K562 (cell line): Measurements from ENCODE around the gene PARD3B. TPM values are rescaled to one million over a fixed set of nuclear protein-coding genes. Genes with fewer than 3 reads are reported as not detected.

ENCODE experiments used
- ATAC-seq: fragments of 200-7000 bp; cut with Tn5 transposase; 3 replicates; pipeline ENCODE4 v1.9.1; 2020; ENCODE audit warnings: moderate library complexity
- BruUV-seq: library from RNA; stranded (reverse); fragments of 400-500 nt; replicated peaks from 2 replicates; lab custom pipeline; 2021; lab: Mats Ljungman, UMichigan
- CTCF ChIA-PET: fragments of 300-600 bp; formaldehyde crosslinking; extraction: SDS; loops from one replicate; lab custom pipeline; 2021; ENCODE audit warnings: low intra/inter-chr PET ratio; lab: Yijun Ruan, JAX
- POLR2A ChIA-PET: fragments of 300-600, 350-650 bp; sonication (Branson Sonifier 250); formaldehyde crosslinking; extraction: SDS; loops from one replicate; lab custom pipeline; 2021; ENCODE audit warnings: antibody characterized with exemption, inconsistent platforms; lab: Yijun Ruan, JAX
- DNase-seq, 4 experiments: peaks; one replicate each; pipeline versions ENCODE4 v3.0.0 to v3.0.0-alpha.2; 2011 to 2018; ENCODE audit warnings: low spot score in 3 of 4, mixed read lengths in 3 of 4; ENCODE audit errors: extremely low read depth in 1 of 4
- FAIRE-seq: peaks from 2 replicates; lab custom pipeline; 2011; peaks lifted over from hg19 to GRCh38; lab: Jason Lieb, UNC
- H2AFZ ChIP-seq: 2 replicates; pipeline ENCODE4 v1.6.0; 2011; ENCODE audit warnings: low read depth, low read length, control low read depth, inconsistent platforms
- H3K27ac ChIP-seq: fragments of 200-600 bp; 3 replicates; pipeline ENCODE4 v1.8.0; 2011; ENCODE audit warnings: low read depth, mild to moderate bottlenecking, control low read depth, inconsistent platforms, low read length, moderate library complexity, mixed read lengths; ENCODE audit errors: extremely low read depth
- H3K27me3 ChIP-seq, 2 experiments: fragments of 300-600 bp in 1 of 2; 2 replicates in 1 of 2; 3 replicates in 1 of 2; pipeline versions ENCODE4 v1.6.0 to v1.8.0; 2011; ENCODE audit warnings: inconsistent platforms in 2 of 2, low read length in 2 of 2, mild to moderate bottlenecking in 1 of 2, mixed read lengths in 1 of 2, moderate library complexity in 1 of 2; ENCODE audit not compliant: control insufficient read depth in 2 of 2, insufficient read depth in 2 of 2
- H3K36me3 ChIP-seq: fragments of 300-600 bp; 3 replicates; pipeline ENCODE4 v1.8.0; 2011; ENCODE audit warnings: mild to moderate bottlenecking, low read length, inconsistent platforms; ENCODE audit not compliant: control insufficient read depth, insufficient read depth
- H3K4me1 ChIP-seq, 2 experiments: fragments of 200-600 bp in 1 of 2; replicated peaks in 1 of 2; 2 replicates in 1 of 2; 3 replicates in 1 of 2; pipeline versions ENCODE4 v1.5.1 to v1.8.0; 2011; ENCODE audit warnings: inconsistent platforms in 2 of 2, low read length in 2 of 2, mild to moderate bottlenecking in 1 of 2, mixed read lengths in 1 of 2, moderate library complexity in 1 of 2; ENCODE audit not compliant: control insufficient read depth in 2 of 2, insufficient read depth in 2 of 2
- H3K4me2 ChIP-seq: 2 replicates; pipeline ENCODE4 v1.6.1; 2011; ENCODE audit warnings: low read length, control low read depth, inconsistent platforms, mixed read lengths; ENCODE audit not compliant: insufficient read depth
- H3K4me3 ChIP-seq: fragments of 200-600 bp; sonication (generic), shearing (Covaris generic); 2 replicates; pipeline ENCODE4 v1.5.1; 2016; ENCODE audit warnings: control low read depth, inconsistent platforms
- H3K79me2 ChIP-seq: fragments of 200-600 bp; 3 replicates; pipeline ENCODE4 v1.8.0; 2011; ENCODE audit warnings: low read length, inconsistent platforms; ENCODE audit not compliant: control insufficient read depth, insufficient read depth
- H3K9ac ChIP-seq, 2 experiments: 2 replicates each; pipeline versions ENCODE4 v1.6.0 to v1.6.1; 2011; ENCODE audit warnings: low read depth in 2 of 2, low read length in 2 of 2, control low read depth in 1 of 2, inconsistent platforms in 1 of 2, mild to moderate bottlenecking in 1 of 2, mixed read lengths in 1 of 2; ENCODE audit not compliant: insufficient read depth in 1 of 2
- H3K9me1 ChIP-seq: one replicate; pipeline ENCODE4 v1.6.0; 2011; ENCODE audit warnings: inconsistent platforms, mild to moderate bottlenecking, low read length, moderate library complexity; ENCODE audit not compliant: control insufficient read depth, insufficient read depth
- H3K9me3 ChIP-seq: replicated peaks from 2 replicates; pipeline ENCODE4 v1.5.1; 2011; ENCODE audit warnings: low read depth, low read length, inconsistent platforms; ENCODE audit not compliant: control insufficient read depth, insufficient read depth
- H4K20me1 ChIP-seq: replicated peaks from 2 replicates; pipeline ENCODE4 v1.6.1; 2011; ENCODE audit warnings: low read length, inconsistent platforms, mixed read lengths; ENCODE audit not compliant: control insufficient read depth, insufficient read depth
- ATF3 ChIP-seq, 2 experiments: fragments of 450-650 bp in 1 of 2; sonication (generic) in 1 of 2; formaldehyde crosslinking in 1 of 2; IDR thresholded peaks in 1 of 2; conservative IDR thresholded peaks in 1 of 2; 2 replicates each; pipeline versions ENCODE4 v1.6.1 to v1.8.1; 2016 to 2023; ENCODE audit warnings: mild to moderate bottlenecking in 2 of 2, moderate library complexity in 2 of 2, inconsistent platforms in 1 of 2, missing genetic modification reagents in 1 of 2
- BMI1 ChIP-seq: fragments of 150-350 bp; IDR thresholded peaks from 2 replicates; pipeline ENCODE4 v1.6.1; 2014; ENCODE audit warnings: low read length
- CHAMP1 ChIP-seq: fragments of 450-650 bp; IDR thresholded peaks from 2 replicates; pipeline ENCODE4 v1.6.1; 2016; ENCODE audit warnings: mild to moderate bottlenecking
- E2F3 ChIP-seq: fragments of 250-450 bp; sonication (Bioruptor Pico); IDR thresholded peaks from 2 replicates; pipeline ENCODE4 v1.4.0; 2020; ENCODE audit warnings: mild to moderate bottlenecking
- HDGF ChIP-seq: fragments of 450-650 bp; IDR thresholded peaks from 2 replicates; pipeline ENCODE4 v1.6.1; 2016
- HLTF ChIP-seq: fragments of 450-650 bp; IDR thresholded peaks from 2 replicates; pipeline ENCODE4 v1.6.1; 2016
- HNRNPK ChIP-seq: fragments of 200-400 bp; formaldehyde crosslinking; IDR thresholded peaks from one replicate; pipeline ENCODE4 v1.6.1; 2018; ENCODE audit warnings: mild to moderate bottlenecking, low read depth, low read length; ENCODE audit not compliant: poor library complexity, severe bottlenecking
- L3MBTL2 ChIP-seq: fragments of 450-650 bp; IDR thresholded peaks from 2 replicates; pipeline ENCODE4 v1.6.1; 2016; ENCODE audit warnings: mild to moderate bottlenecking, moderate library complexity
- MCM2 ChIP-seq: fragments of 450-650 bp; IDR thresholded peaks from 2 replicates; pipeline ENCODE4 v1.6.1; 2017; ENCODE audit warnings: low read depth, mild to moderate bottlenecking
- MEF2D ChIP-seq: conservative IDR thresholded peaks from 2 replicates; pipeline ENCODE4 v1.6.1; 2016; ENCODE audit warnings: low read depth, missing genetic modification characterization, missing compliant biosample characterization
- NBN ChIP-seq: fragments of 450-650 bp; IDR thresholded peaks from 2 replicates; pipeline ENCODE4 v1.6.1; 2016; ENCODE audit warnings: low read depth, mild to moderate bottlenecking
- RNF2 ChIP-seq: sonication (generic); IDR thresholded peaks from 2 replicates; pipeline ENCODE4 v1.6.1; 2016
- SREBF2 ChIP-seq: sonication (generic); formaldehyde crosslinking; IDR thresholded peaks from 2 replicates; pipeline ENCODE4 v1.4.0; 2020; ENCODE audit warnings: mild to moderate bottlenecking, missing genetic modification reagents
- TEAD1 ChIP-seq, 2 experiments: fragments of 450-650 bp in 1 of 2; sonication (generic) in 1 of 2; formaldehyde crosslinking; IDR thresholded peaks; 2 replicates each; pipeline versions ENCODE4 v1.4.0 to v1.8.0; 2020 to 2022; ENCODE audit warnings: mild to moderate bottlenecking in 2 of 2, missing genetic modification reagents in 1 of 2
- WGBS: fragments of 100-300 bp; shearing (Covaris generic); methylation state at CpG from one replicate; pipeline ENCODE4 v1.1.6; 2016; ENCODE audit warnings: low coverage, mixed read lengths; ENCODE audit not compliant: insufficient coverage; ENCODE audit errors: missing lambda C conversion rate; 5-methylcytosine and 5-hydroxymethylcytosine counted together
- in situ Hi-C: fragments of 300-500 bp; cut with MboI; formaldehyde crosslinking; loops from 4 replicates; pipeline ENCODE4 v1.15.0; 2018; ENCODE audit warnings: inconsistent platforms, mixed read lengths
- intact Hi-C: fragments of 100-400 bp; cut with micrococcal nuclease; formaldehyde crosslinking; loops from 2 replicates; pipeline ENCODE4 v1.14.2; 2022
- polyA plus RNA-seq, 8 experiments: library from polyadenylated mRNA; depleted of rRNA in 4 of 8; stranded (reverse) in 5 of 8; unstranded in 3 of 8; fragments of >200 nt; fragmentation: Nextera tagmentation in 2 of 8; fragmentation: Illumina TruSeq in 1 of 8; extraction: Ambion mirVana in 2 of 8; extraction: Trizol in 1 of 8; gene quantifications; 2 replicates each; pipeline versions ENCODE4 v1.2.1 to v1.2.3, GENCODE V29; 2011 to 2014; ENCODE audit warnings: inconsistent platforms in 1 of 8, missing spikeins in 1 of 8
- total RNA-seq, 7 experiments: library from RNA; depleted of rRNA in 6 of 7; stranded (reverse); fragments of >200 nt in 6 of 7; fragmentation: Illumina TruSeq in 2 of 7; extraction: Trizol in 2 of 7; gene quantifications; 2 replicates each; pipeline versions ENCODE4 v1.2.1 to v1.2.3, GENCODE V29; 2011 to 2021; ENCODE audit warnings: low replicate concordance in 1 of 7

Gene PARD3B
- total and polyA plus RNA-seq, 9 of the 15 experiments (the other 6 are each of a cell fraction or from before 2014, with no cell fraction given) = 0.15 to 3.0 (median 1.1) TPM

DNA sequence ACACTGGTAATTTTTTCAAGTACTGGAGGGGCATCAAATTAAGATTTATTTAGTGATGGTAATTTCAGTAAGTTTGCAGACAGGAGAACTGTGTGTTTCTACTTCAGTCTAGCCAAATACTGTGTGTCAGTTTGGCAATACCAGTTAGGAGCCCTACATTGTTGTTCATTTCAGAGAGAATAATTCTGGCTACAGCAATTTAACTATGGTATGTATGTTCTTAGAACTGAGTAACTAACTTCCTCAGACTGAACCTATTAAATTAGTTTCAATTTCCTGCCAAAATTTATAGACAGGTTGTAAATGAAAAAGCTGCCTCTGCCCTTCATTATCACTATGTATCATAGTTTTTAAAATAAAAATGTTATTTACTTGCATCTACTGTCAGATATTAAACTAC lies 332.4 kb downstream of the PARD3B start (continued):
- TF ChIP-seq RNF2 = no peak
- TF ChIP-seq BMI1 = no peak
- TF ChIP-seq HDGF = no peak
- TF ChIP-seq L3MBTL2 = no peak

GRCh38 chr2:204880928-204881327 lies 335.7 kb downstream of the PARD3B start:
- in situ Hi-C loops = no loop called here
- Histone ChIP-seq H3K27ac (no peak overlapping the region), H2AFZ (no peak overlapping the region), H4K20me1 (no peaks in the 10 kb centered on the region), H3K4me3 (no peak overlapping the region), H3K9me1 (no peaks in the 10 kb centered on the region), H3K79me2 (no peaks in the 10 kb centered on the region), H3K36me3 (no peaks in the 10 kb centered on the region), H3K4me2 (no peak overlapping the region), H3K4me1 (no peaks in the 10 kb centered on the region), H3K9me3 (no peaks in the 10 kb centered on the region), H3K27me3 (no peaks in the 10 kb centered on the region), H3K9ac (no peak overlapping the region)
- POLR2A ChIA-PET = no interaction called here
- ATAC-seq = no peak
- CTCF ChIA-PET = no interaction called here
- WGBS = 27% methylated on average over 3 of the region's 3 CpGs
- TF ChIP-seq CHAMP1 (no peak), TEAD1 (CRISPR knock-in tag; IDR thresholded peaks at IDR 0.05) (no peak), MEF2D (tag) (no peak), MCM2 (no peak), NBN (no peak), SREBF2 (no peak), HNRNPK (no peak), ATF3 (IDR thresholded peaks at IDR 0.05) (no peak), ATF3 (CRISPR knock-in tag; conservative IDR thresholded peaks at IDR 0.05) (no peak), HLTF (no peak), E2F3 (CRISPR knock-in tag) (no peak)
- no peak for FAIRE-seq
- no TSS peak for BruUV-seq
- DNase-seq = no peak
- intact Hi-C loops = loop anchor here (10.0 kb wide), 2 partner anchors 794 to 1004 kb away; no protein-coding TSS in a partner anchor
